Mammary epithelial cell (primary cell): ENCODE measurements around the gene IKZF2.

Experiments
- EZH2 ChIP-seq: IDR thresholded peaks from 2 replicates; pipeline ENCODE4 v1.6.1; 2012; ENCODE audit warnings: low read length, inconsistent platforms, borderline replicate concordance
- TF ChIP-seq, protein P1 (sequence below), 2 donors: IDR thresholded peaks in 1 of 2; conservative IDR thresholded peaks in 1 of 2; 2 replicates each; pipeline ENCODE4 v1.5.1; 2011 to 2012; ENCODE audit warnings: inconsistent platforms in 2 of 2, low read length in 2 of 2, mild to moderate bottlenecking in 2 of 2, control low read depth in 1 of 2, low read depth in 1 of 2; ENCODE audit not compliant: insufficient read depth in 1 of 2; ENCODE audit errors: extremely low read depth in 1 of 2

DNA sequence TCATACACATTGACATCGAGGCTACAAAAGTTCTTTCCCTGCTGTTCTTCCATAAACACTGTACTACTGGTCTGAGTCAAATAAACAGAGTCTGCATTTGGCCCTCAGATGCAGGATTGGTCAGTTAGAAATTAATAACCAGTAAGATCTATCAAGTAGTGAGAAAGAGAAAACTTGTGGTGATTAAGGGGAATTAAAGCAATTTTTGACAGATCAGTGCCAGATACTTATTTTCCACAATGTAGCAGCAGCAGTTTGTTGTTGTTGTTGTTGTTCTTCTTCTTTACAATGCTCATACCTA lies 85.0 kb downstream of the IKZF2 start:
- TF ChIP-seq, protein P1, sequence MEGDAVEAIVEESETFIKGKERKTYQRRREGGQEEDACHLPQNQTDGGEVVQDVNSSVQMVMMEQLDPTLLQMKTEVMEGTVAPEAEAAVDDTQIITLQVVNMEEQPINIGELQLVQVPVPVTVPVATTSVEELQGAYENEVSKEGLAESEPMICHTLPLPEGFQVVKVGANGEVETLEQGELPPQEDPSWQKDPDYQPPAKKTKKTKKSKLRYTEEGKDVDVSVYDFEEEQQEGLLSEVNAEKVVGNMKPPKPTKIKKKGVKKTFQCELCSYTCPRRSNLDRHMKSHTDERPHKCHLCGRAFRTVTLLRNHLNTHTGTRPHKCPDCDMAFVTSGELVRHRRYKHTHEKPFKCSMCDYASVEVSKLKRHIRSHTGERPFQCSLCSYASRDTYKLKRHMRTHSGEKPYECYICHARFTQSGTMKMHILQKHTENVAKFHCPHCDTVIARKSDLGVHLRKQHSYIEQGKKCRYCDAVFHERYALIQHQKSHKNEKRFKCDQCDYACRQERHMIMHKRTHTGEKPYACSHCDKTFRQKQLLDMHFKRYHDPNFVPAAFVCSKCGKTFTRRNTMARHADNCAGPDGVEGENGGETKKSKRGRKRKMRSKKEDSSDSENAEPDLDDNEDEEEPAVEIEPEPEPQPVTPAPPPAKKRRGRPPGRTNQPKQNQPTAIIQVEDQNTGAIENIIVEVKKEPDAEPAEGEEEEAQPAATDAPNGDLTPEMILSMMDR (conservative IDR thresholded peaks at IDR 0.05 in 1 of 2, IDR thresholded peaks at IDR 0.05 in 1 of 2; ENCODE audit: extremely low read depth in 1 of 2, insufficient read depth in 1 of 2, low read depth in 1 of 2, low read length in 2 of 2), result no peak
- TF ChIP-seq EZH2, result no peak
